H1 (cell line): ENCODE data around the gene CKS1B. TPM values are rescaled to one million over a fixed set of nuclear protein-coding genes. Genes with fewer than 3 reads are reported as not detected.

Source experiments
- CTCF ChIA-PET: fragments of 300-600 bp; sonication (Branson Sonifier 250); formaldehyde crosslinking; loops from one replicate; lab custom pipeline; 2021; ENCODE audit not compliant: partially characterized antibody; lab: Charles Lee
- POLR2A ChIA-PET: fragments of 300-600 bp; sonication (Branson Sonifier 250); formaldehyde crosslinking; loops from one replicate; lab custom pipeline; 2021; ENCODE audit warnings: inconsistent platforms; ENCODE audit not compliant: partially characterized antibody; lab: Charles Lee
- DNase-seq, 2 experiments: peaks; one replicate each; pipeline versions ENCODE4 v3.0.0 to v3.0.0-alpha.2; 2010 to 2022; ENCODE audit warnings: low spot score in 2 of 2, low read depth in 1 of 2, mixed read lengths in 1 of 2
- FAIRE-seq: peaks from 2 replicates; lab custom pipeline; 2011; peaks lifted over from hg19 to GRCh38; lab: Jason Lieb, UNC
- H2AFZ ChIP-seq: 2 replicates; pipeline ENCODE4 v1.8.1; 2012; ENCODE audit warnings: low read length, inconsistent platforms
- H2AK5ac ChIP-seq: 2 replicates; pipeline ENCODE4 v1.6.1; 2013; ENCODE audit warnings: low read depth, low read length
- H2BK120ac ChIP-seq: replicated peaks from 2 replicates; pipeline ENCODE3; 2013; ENCODE audit warnings: low read depth, low read length, inconsistent platforms
- H2BK12ac ChIP-seq: 2 replicates; pipeline ENCODE4 v1.6.1; 2013; ENCODE audit warnings: low read depth, low read length
- H2BK15ac ChIP-seq: 2 replicates; pipeline ENCODE4 v1.6.1; 2013; ENCODE audit warnings: low read length
- H2BK20ac ChIP-seq: 2 replicates; pipeline ENCODE4 v1.6.1; 2013; ENCODE audit warnings: low read length
- H2BK5ac ChIP-seq: 2 replicates; pipeline ENCODE4 v1.6.1; 2013; ENCODE audit warnings: low read depth, low read length
- H3K14ac ChIP-seq: 2 replicates; pipeline ENCODE4 v1.6.1; 2013; ENCODE audit warnings: inconsistent platforms; ENCODE audit not compliant: insufficient read length
- H3K18ac ChIP-seq: 2 replicates; pipeline ENCODE4 v1.6.1; 2013; ENCODE audit warnings: low read length; ENCODE audit errors: extremely low read depth
- H3K23ac ChIP-seq: 2 replicates; pipeline ENCODE4 v1.6.1; 2013; ENCODE audit warnings: inconsistent platforms; ENCODE audit not compliant: insufficient read length
- H3K23me2 ChIP-seq: 2 replicates; pipeline ENCODE4 v1.6.1; 2013; ENCODE audit warnings: low read depth, low read length
- H3K27ac ChIP-seq: 2 replicates; pipeline ENCODE4 v1.6.1; 2011; ENCODE audit warnings: low read depth, low read length, inconsistent platforms
- H3K27me3 ChIP-seq, 4 experiments: replicated peaks in 1 of 4; 1 replicate in 1 of 4; 2 replicates in 3 of 4; pipeline versions ENCODE4 v1.6.1 to v1.8.1; 2011 to 2013; ENCODE audit warnings: low read length in 3 of 4, mild to moderate bottlenecking in 3 of 4, inconsistent platforms in 2 of 4, mixed read lengths in 2 of 4, moderate library complexity in 1 of 4; ENCODE audit not compliant: control insufficient read depth in 3 of 4, insufficient read depth in 3 of 4; ENCODE audit errors: extremely low read depth in 1 of 4
- H3K36me3 ChIP-seq, 4 experiments: 2 replicates each; pipeline versions ENCODE4 v1.6.1 to v1.8.1; 2011 to 2013; ENCODE audit warnings: mild to moderate bottlenecking in 4 of 4, low read length in 3 of 4, moderate library complexity in 2 of 4, control low read depth in 1 of 4, inconsistent platforms in 1 of 4; ENCODE audit not compliant: insufficient read depth in 4 of 4, control insufficient read depth in 2 of 4
- H3K4ac ChIP-seq: replicated peaks from 2 replicates; pipeline ENCODE3; 2013; ENCODE audit warnings: low read length, low read depth, mixed read lengths, inconsistent platforms; ENCODE audit not compliant: insufficient read length
- H3K4me1 ChIP-seq, 4 experiments: replicated peaks in 1 of 4; 1 replicate in 1 of 4; 2 replicates in 3 of 4; pipeline versions ENCODE4 v1.6.1 to v1.8.1; 2011 to 2013; ENCODE audit warnings: low read length in 3 of 4, inconsistent platforms in 2 of 4, mixed read lengths in 1 of 4; ENCODE audit not compliant: insufficient read depth in 4 of 4, control insufficient read depth in 3 of 4
- H3K4me2 ChIP-seq, 2 experiments: 2 replicates each; pipeline versions ENCODE4 v1.6.1 to v1.8.1; 2011 to 2013; ENCODE audit warnings: low read depth in 2 of 2, low read length in 2 of 2, control low read depth in 1 of 2, inconsistent platforms in 1 of 2, mild to moderate bottlenecking in 1 of 2; ENCODE audit not compliant: insufficient read depth in 1 of 2
- H3K4me3 ChIP-seq, 4 experiments: fragments of 200-600, 300-600 bp in 1 of 4; sonication (generic), shearing (Covaris generic), sonication (Bioruptor Twin) in 1 of 4; 2 replicates each; pipeline versions ENCODE4 v1.5.1 to v1.8.1; 2011 to 2016; ENCODE audit warnings: low read length in 4 of 4, low read depth in 3 of 4, control low read depth in 2 of 4, inconsistent platforms in 2 of 4, mild to moderate bottlenecking in 2 of 4, mixed read lengths in 1 of 4, moderate library complexity in 1 of 4; ENCODE audit not compliant: insufficient read depth in 2 of 4; ENCODE audit errors: extremely low read depth in 1 of 4
- H3K56ac ChIP-seq: replicated peaks from 2 replicates; pipeline ENCODE3; 2013; ENCODE audit warnings: low read depth, mild to moderate bottlenecking, mixed read lengths, low read length, inconsistent platforms; ENCODE audit not compliant: insufficient read length
- H3K79me1 ChIP-seq: 2 replicates; pipeline ENCODE4 v1.6.1; 2013; ENCODE audit warnings: low read depth, low read length, control low read depth
- H3K79me2 ChIP-seq, 2 experiments: 2 replicates each; pipeline versions ENCODE4 v1.6.1 to v1.8.1; 2012 to 2013; ENCODE audit warnings: low read length in 2 of 2, mild to moderate bottlenecking in 2 of 2, inconsistent platforms in 1 of 2; ENCODE audit not compliant: insufficient read depth in 2 of 2, control insufficient read depth in 1 of 2
- H3K9ac ChIP-seq, 4 experiments: replicated peaks in 1 of 4; 1 replicate in 1 of 4; 2 replicates in 3 of 4; pipeline versions ENCODE4 v1.6.1 to v1.8.1; 2011 to 2013; ENCODE audit warnings: low read depth in 3 of 4, low read length in 3 of 4, control low read depth in 2 of 4, mild to moderate bottlenecking in 2 of 4, moderate library complexity in 2 of 4, inconsistent platforms in 1 of 4; ENCODE audit errors: extremely low read depth in 1 of 4
- H3K9me3 ChIP-seq, 2 experiments: 2 replicates each; pipeline versions ENCODE4 v1.6.1 to v1.8.1; 2012 to 2013; ENCODE audit warnings: mild to moderate bottlenecking in 2 of 2, moderate library complexity in 2 of 2, control low read depth in 1 of 2, inconsistent platforms in 1 of 2, low read depth in 1 of 2, low read length in 1 of 2, mixed read lengths in 1 of 2; ENCODE audit not compliant: insufficient read depth in 2 of 2
- H4K20me1 ChIP-seq, 2 experiments: replicated peaks in 1 of 2; 2 replicates each; pipeline versions ENCODE3 to v1.8.1; 2011 to 2013; ENCODE audit warnings: inconsistent platforms in 2 of 2, low read length in 2 of 2, mild to moderate bottlenecking in 1 of 2; ENCODE audit not compliant: insufficient read depth in 2 of 2, control insufficient read depth in 1 of 2
- H4K5ac ChIP-seq: 2 replicates; pipeline ENCODE4 v1.6.1; 2013; ENCODE audit warnings: low read length, low read depth, mixed read lengths, inconsistent platforms; ENCODE audit not compliant: insufficient read length
- H4K8ac ChIP-seq: 2 replicates; pipeline ENCODE4 v1.8.0; 2013; ENCODE audit warnings: mild to moderate bottlenecking, moderate library complexity, low read length, inconsistent platforms; ENCODE audit not compliant: insufficient read depth; ENCODE audit errors: extremely low read depth
- H4K91ac ChIP-seq: replicated peaks from 2 replicates; pipeline ENCODE3; 2013; ENCODE audit warnings: low read length, mixed read lengths, inconsistent platforms; ENCODE audit not compliant: insufficient read length
- BACH1 ChIP-seq: IDR thresholded peaks from 2 replicates; pipeline ENCODE4 v1.6.1; 2012; ENCODE audit warnings: low read length, improper control_type of control experiment
- CBX5 ChIP-seq: fragments of 300-800, 300-1000 bp; sonication (generic); IDR thresholded peaks from 2 replicates; pipeline ENCODE4 v1.7.1; 2016; ENCODE audit warnings: antibody characterized with exemption, low read length, low read depth
- CTCF ChIP-seq, 3 experiments: IDR thresholded peaks; 1 replicate in 2 of 3; 2 replicates in 1 of 3; pipeline versions ENCODE4 v1.5.1 to v1.6.1; 2011; ENCODE audit warnings: low read length in 3 of 3, mild to moderate bottlenecking in 3 of 3, inconsistent platforms in 2 of 3, low read depth in 1 of 3, moderate library complexity in 1 of 3; ENCODE audit not compliant: insufficient read depth in 1 of 3; ENCODE audit errors: control extremely low read depth in 1 of 3
- FOSL1 ChIP-seq: IDR thresholded peaks from 2 replicates; pipeline ENCODE4 v1.6.1; 2011; ENCODE audit warnings: mild to moderate bottlenecking, low read depth, low read length, moderate library complexity; ENCODE audit not compliant: insufficient read depth
- KDM1A ChIP-seq: fragments of 200-600, 300-600 bp; sonication (generic); IDR thresholded peaks from 2 replicates; pipeline ENCODE4 v1.7.1; 2016; ENCODE audit warnings: mild to moderate bottlenecking, low read length, borderline replicate concordance
- MAFK ChIP-seq: IDR thresholded peaks from 2 replicates; pipeline ENCODE4 v1.6.1; 2012; ENCODE audit warnings: low read depth, mild to moderate bottlenecking, improper control_type of control experiment, low read length
- RXRA ChIP-seq: IDR thresholded peaks from 2 replicates; pipeline ENCODE4 v1.6.1; 2011; ENCODE audit warnings: low read depth, mild to moderate bottlenecking, low read length, moderate library complexity; ENCODE audit not compliant: insufficient read depth
- SIX5 ChIP-seq: IDR thresholded peaks from 2 replicates; pipeline ENCODE4 v1.6.1; 2011; ENCODE audit warnings: mild to moderate bottlenecking, low read depth, low read length
- TAF7 ChIP-seq: optimal IDR thresholded peaks from 2 replicates; pipeline ENCODE3; 2011; ENCODE audit warnings: low read depth, mild to moderate bottlenecking, inconsistent platforms, low read length, moderate library complexity, borderline replicate concordance
- WGBS, 2 experiments: shearing (Covaris generic) in 1 of 2; methylation state at CpG; one replicate each; pipeline versions ENCODE4 v1.1.6 to v1.1.7; 2013 to 2015; ENCODE audit warnings: low lambda C conversion rate in 2 of 2, mixed read lengths in 2 of 2, inconsistent platforms in 1 of 2, low coverage in 1 of 2, missing lambda C conversion rate in 1 of 2; ENCODE audit not compliant: insufficient replicate concordance in 2 of 2, insufficient coverage in 1 of 2, insufficient read length in 1 of 2; ENCODE audit errors: extremely low coverage in 1 of 2, missing lambda C conversion rate in 1 of 2; 5-methylcytosine and 5-hydroxymethylcytosine counted together
- polyA plus RNA-seq, 7 experiments: library from polyadenylated mRNA; depleted of rRNA in 3 of 7; stranded (reverse) in 5 of 7; unstranded in 2 of 7; fragments of >200 nt in 5 of 7; fragments of 200-250 nt in 2 of 7; gene quantifications; 1 replicate in 5 of 7; 2 replicates in 1 of 7; 4 replicates in 1 of 7; pipeline versions ENCODE4 v1.2.1 to v1.2.3, GENCODE V29; 2011 to 2013; ENCODE audit warnings: missing spikeins in 2 of 7, mixed read lengths in 2 of 7
- total RNA-seq: library from RNA; stranded (reverse); fragmentation: NEBNext Ultra II Directional; extraction: Animal tissue kit (Norgen Biotek cat#: 25700); gene quantifications from 2 replicates; pipeline ENCODE4 v1.2.1, GENCODE V29; 2021

Gene CKS1B
- total and polyA plus RNA-seq, 2 of the 8 experiments (the other 6 are each of a cell fraction or from before 2014, with no cell fraction given) = 294 to 1,025 TPM

DNA sequence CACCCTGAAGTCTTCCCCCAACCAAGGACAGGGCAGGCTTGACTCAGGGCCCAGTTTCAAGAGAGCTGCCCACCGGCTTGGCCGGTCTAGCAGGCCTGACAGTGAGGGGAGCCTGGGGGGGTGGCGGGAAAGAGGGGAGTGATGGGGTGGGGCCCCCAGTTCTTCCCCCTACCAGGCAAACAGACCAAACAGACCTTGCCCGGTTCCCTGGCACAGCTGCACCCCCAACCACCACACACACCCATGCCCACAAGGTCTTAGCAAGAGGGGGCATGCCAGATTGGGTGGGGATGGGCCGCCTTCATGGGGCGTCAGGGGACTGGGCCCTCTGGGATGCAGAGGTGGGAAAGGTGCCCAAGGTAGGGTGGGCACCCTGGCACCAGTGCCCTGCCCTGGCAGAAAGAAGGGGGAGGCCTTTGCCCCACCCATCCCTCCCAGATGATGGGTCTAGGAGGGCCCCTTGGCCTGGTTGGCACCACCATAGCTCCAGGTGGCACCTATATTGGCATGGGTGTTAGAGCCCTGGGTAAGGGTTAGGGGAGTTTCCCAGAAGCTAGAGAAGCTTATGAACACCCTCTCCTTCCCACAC lies 37.0 kb downstream of the CKS1B start:
- DNase-seq (no peak), FAIRE-seq (no peak)
- peaks cover 0 to 33% of the 10 kb centered on the region in 2 experiments; a peak in 3 of 4 replicates for H3K79me2 ChIP-seq
- peak overlapping the region; percentile 53 for H4K5ac ChIP-seq
- H3K9me3 ChIP-seq = no peaks in the 10 kb centered on the region
- no peak overlapping the region for H3K4me3 ChIP-seq
- 0 out of 2 replicates have a peak overlapping the region, but pooled peaks have one; percentile 87 for H2BK5ac ChIP-seq
- no peak overlapping the region for H3K23ac ChIP-seq
- WGBS, 2 experiments = 93% methylated on average over 3 of the region's 6 CpGs; no CpG with 5 or more reads in 1 of the 2 experiments
- H3K9ac ChIP-seq = no peak overlapping the region
- H3K18ac ChIP-seq = peak overlapping the region; percentile 87; the same call in 1 of the 2 replicates
- peak overlapping the region; percentile 33 for H2BK120ac ChIP-seq
- peak overlapping the region; percentile 15; the same call in 1 of the 2 replicates for H4K8ac ChIP-seq
- no peak overlapping the region for H3K56ac ChIP-seq
- H3K27ac ChIP-seq = no peak overlapping the region
- H2AFZ ChIP-seq = no peak overlapping the region
- peaks cover 0 to 25% (median 13%) of the 10 kb centered on the region in 4 experiments; a peak in 4 of 8 replicates for H3K36me3 ChIP-seq
- H3K23me2 ChIP-seq = no peaks in the 10 kb centered on the region; the same call in 1 of the 2 replicates
- H3K4ac ChIP-seq = no peak overlapping the region
- ChIA-PET POLR2A (interaction anchor here (0.6 to 14.8 kb wide), 10 partner anchors 6 to 69 kb away, joined by 3 to 128 read pairs (median 6); partner anchors contain the start of genes CKS1B, FLAD1, LENEP and SHC1), CTCF (interaction anchor here (1.1 to 18.6 kb wide), 4 partner anchors 14 to 105 kb away, joined by 3 to 354 read pairs (median 130); partner anchors contain the start of genes ADAM15, CKS1B, LENEP and ZBTB7B)
- peaks cover 15% of the 10 kb centered on the region for H3K79me1 ChIP-seq
- H3K27me3 ChIP-seq = no peaks in the 10 kb centered on the region
- peak overlapping the region; percentile 34 for H4K91ac ChIP-seq
- peak overlapping the region; percentile 94; the same call in 1 of the 2 replicates for H2BK12ac ChIP-seq
- no peak overlapping the region for H2BK20ac ChIP-seq
- 0 out of 2 replicates have a peak overlapping the region, but pooled peaks have one; percentile 33 for H2AK5ac ChIP-seq
- peak overlapping the region; percentile 53; the same call in 1 of the 2 replicates for H2BK15ac ChIP-seq
- peaks cover 8 to 47% (median 34%) of the 10 kb centered on the region in 4 experiments for H3K4me1 ChIP-seq
- peaks cover 0 to 9% of the 10 kb centered on the region in 2 experiments for H4K20me1 ChIP-seq
- H3K14ac ChIP-seq = no peak overlapping the region
- peak overlapping the region; percentile 50 to 61; a peak in 2 of 4 replicates for H3K4me2 ChIP-seq
- no peak for TF ChIP-seq KDM1A
- no peak for TF ChIP-seq CTCF (IDR thresholded peaks at IDR 0.05; ENCODE audit: control extremely low read depth in 1 of 3, insufficient read depth in 1 of 3, low read depth in 1 of 3, low read length in 3 of 3)
- TF ChIP-seq FOSL1 = no peak
- no peak for TF ChIP-seq MAFK
- TF ChIP-seq RXRA = no peak
- TF ChIP-seq BACH1 = no peak
- TF ChIP-seq SIX5 = no peak
- no peak for TF ChIP-seq TAF7
- no peak for TF ChIP-seq CBX5
